Renal cortex interstitium (tissue), 11 donors: ENCODE results near the gene LPCAT1. TPM values are rescaled to one million over a fixed set of nuclear protein-coding genes. Genes with fewer than 3 reads are reported as not detected.
"Not testable (repeated sequence)": the region's sequence is repeated elsewhere in the genome, so short reads cannot be mapped to it uniquely, and the experiment has no call there.

Source experiments
- DNase-seq, 11 donors: peaks; one replicate each; pipeline ENCODE4 v3.0.0-alpha.2; 2013; ENCODE audit warnings: low read depth in 9 of 11, low spot score in 4 of 11; ENCODE audit errors: extremely low read depth in 1 of 11
- polyA plus RNA-seq, 3 donors: library from polyadenylated mRNA; unstranded; fragments of 120-200 nt; gene quantifications; one replicate each; pipeline ENCODE4 v1.2.1, GENCODE V29; 2013; ENCODE audit not compliant: insufficient read length in 3 of 3

LPCAT1 gene
- polyA plus RNA-seq, 3 donors, result 43.8 to 51.3 (median 45.4) TPM

DNA sequence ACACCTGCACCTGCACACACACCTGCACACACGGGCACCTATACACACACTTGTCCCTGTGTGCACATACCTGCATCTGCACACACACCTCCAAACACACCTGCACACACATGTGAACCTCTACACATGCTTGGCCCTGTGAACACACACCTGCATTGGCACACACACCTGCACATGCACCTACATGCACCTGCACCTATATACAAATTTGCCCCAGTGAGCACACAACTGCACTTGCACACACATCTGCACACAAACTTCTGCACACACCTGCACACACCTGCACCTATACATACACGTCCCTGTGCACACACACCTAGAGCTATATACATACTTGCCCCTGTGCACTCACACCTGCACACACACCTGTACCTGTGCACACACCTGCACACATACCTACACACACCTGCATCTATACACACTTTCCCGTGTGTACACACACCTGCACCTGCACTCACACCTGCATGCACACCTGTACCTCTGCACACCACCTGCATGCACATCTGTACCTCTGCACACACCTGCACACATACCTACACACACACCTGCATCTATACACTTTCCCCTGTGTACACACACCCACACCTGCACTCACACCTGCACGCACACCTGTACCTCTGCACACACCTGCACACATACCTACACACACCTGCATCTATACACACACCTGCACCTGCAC is 21.5 kb upstream of the LPCAT1 start:
- no peak for DNase-seq

GRCh38 chr5:1544294-1544961 is 20.7 kb upstream of the LPCAT1 start:
- DNase-seq, result no peak

- DNase-seq, result no peak
Measured at GRCh38 chr5:1543398-1544293, 19.9 kb upstream of the LPCAT1 start.

DNA sequence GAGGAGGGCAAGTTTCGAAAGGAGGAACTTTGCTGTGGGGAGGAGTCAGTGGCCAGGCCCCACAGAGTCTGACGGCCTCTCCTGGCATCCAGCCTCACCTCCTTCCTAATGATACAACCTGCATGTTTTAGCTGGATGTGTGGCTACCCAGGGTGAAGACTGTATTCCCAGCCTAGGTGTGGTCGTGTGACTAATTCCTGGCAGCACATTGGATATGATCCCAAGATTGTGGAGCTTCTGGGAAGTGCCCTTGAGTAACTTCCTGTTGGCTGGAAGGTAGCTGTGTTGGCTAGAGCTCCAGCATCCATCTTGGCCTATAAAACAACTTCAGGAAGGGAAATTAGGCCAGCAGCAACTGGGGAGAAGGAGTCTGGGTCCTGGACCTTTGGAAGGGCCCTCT is 19.0 kb upstream of the LPCAT1 start:
- DNase-seq, result no peak

DNA sequence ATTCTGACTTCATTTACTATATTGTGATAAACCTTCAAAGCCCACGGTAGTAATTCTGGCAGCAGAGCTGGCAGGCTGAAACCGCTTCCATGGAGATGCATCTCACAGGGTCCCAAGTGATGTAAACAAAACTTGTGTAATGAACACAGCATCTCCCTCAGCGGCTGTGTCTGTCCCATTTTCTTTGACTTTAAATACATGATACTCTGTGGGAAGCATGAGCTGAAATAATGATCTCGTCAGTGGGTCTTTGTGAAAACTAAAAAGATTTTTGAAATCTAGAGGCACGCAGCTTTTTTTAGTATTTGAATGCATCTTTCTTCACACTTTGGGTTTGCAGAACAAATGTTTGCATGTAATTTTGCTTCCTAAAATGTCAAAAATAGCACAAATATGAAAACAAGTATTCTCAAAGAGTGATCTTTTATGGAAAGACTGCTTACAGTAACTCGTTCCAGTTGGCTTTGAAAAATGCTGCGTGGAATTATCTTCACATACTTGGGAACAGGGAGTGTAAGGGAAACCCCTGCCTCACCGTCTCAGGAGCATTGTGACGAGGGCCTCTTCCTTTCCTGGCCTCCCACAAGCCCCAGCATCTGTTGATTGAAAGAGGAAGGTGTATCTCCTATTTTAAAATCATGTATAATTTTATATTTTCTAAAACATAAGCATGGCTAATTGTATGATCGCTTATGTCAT is 18.1 kb upstream of the LPCAT1 start:
- DNase-seq, result no peak

DNA sequence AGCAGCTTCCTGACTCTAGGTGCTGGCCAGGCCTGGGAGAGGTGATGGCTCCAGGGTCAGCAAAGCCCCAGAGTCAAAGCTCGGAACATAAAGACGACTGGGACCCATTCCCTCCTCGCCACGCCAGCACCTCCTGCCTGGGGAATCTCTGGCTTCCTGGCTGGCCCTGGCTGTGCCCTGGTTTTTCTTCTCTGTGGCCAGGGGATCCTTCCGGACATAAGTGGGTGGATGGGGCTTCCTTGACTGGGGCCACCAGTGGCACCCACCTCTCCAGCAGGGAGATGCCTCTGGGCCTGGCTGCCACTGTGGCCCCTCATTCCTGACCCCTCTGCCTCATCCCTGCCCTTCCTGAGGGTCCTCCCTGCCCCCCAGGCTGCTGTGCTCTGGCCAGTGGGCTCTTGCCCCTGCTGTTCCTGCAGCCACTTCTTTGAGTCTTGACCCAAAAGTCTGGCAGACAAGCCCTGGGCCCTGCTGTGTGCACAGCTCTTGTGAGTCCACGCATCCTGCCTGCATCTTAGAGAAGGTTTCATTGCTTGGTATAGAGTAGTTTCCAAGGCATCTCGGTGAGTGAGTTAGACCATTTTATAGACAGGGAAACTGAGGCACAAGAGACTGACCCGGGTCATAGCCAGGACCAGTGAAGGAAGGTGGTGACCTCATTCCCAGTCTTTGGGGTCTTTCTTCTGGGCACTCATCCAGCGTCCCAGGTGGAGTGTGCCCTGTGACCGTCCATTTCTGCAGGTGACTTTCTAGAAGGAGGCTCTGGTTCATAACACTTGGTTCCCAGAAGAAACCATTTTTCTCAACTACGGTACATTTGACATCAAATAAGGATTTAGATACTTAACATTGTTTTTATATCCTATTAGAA is 17.3 kb upstream of the LPCAT1 start:
- DNase-seq, result no peak

DNA sequence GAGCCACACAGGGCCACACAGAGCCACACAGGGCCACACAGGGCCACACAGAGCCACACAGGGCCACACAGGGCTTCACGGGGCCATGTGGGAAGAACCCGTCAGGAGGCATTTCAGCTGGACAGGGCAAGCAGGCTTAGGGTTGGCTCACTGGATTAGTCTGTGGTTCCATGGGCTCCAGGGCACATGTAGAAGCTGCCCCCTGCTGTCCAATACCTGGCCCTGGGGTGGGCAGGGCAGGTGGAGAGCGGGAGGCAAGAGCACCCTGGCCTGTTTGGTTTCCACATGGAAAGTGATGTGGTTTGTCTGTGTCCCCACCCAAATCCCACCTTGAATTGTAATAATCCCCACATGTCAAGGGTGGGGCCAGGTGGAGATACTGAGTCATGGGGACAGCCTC is 16.4 kb upstream of the LPCAT1 start:
- DNase-seq, result no peak

DNA sequence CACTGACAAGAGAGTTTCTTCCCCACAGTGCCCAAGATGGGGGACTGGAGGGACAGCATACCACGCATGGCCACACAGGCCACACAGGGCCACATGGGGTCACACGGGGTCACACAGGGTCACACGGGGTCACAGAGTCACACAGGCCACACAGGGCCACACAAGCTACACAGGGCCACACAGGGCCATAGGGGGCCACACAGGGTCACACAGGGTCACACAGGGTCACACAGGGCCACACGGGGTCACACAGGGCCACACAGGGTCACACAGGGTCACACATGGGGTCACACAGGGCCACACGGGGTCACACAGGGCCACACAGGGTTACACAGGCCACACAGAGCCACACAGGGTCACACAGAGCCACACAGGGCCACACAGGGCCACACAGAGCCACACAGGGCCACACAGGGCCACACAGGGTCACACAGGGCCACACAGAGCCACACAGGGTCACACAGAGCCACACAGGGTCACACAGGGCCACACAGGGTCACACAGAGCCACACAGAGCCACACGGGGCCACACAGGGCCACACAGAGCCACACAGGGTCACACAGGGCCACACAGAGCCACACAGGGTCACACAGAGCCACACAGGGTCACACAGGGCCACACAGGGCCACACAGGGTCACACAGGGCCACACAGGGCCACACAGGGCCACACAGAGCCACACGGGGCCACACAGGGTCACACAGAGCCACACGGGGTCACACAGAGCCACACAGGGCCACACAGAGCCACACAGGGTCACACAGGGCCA is 15.8 kb upstream of the LPCAT1 start:
- not testable (repeated sequence) for DNase-seq

GRCh38 chr5:1538741-1539392 is 15.1 kb upstream of the LPCAT1 start:
- no peak for DNase-seq

GRCh38 chr5:1538276-1538675 is 14.5 kb upstream of the LPCAT1 start:
- DNase-seq, result no peak

DNA sequence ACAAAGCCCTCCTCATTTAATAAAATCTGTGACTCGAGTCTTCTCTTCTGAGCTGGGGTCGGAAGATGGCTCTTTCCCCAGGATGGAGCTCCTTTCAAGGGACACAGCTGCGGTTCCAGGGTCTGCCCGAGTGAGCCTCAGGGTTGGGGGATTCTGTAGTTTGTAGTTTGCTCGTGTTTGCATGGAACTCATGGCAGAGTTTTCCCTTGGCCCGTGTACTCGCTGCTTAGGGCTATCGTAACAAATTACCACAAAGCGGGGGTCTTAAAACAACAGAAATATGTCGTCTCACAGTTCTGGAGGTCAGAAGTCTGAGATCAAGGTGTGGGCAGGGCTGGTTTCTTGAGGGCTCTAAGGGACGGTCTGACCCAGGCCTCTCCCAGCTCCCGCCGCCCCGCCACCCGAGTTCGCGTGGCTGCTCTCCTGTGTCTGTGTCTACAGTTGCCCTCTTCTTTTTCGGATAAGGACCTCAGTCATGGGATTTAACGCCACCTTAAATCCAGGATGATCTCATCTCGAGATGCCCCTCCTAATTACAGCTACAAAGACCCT is 13.9 kb upstream of the LPCAT1 start:
- no peak for DNase-seq

- DNase-seq, result no peak
Measured at GRCh38 chr5:1536871-1537602, 13.3 kb upstream of the LPCAT1 start.

GRCh38 chr5:1536322-1536845 is 12.6 kb upstream of the LPCAT1 start:
- DNase-seq, result no peak

GRCh38 chr5:1535646-1536045 is 11.9 kb upstream of the LPCAT1 start:
- DNase-seq, result no peak

DNA sequence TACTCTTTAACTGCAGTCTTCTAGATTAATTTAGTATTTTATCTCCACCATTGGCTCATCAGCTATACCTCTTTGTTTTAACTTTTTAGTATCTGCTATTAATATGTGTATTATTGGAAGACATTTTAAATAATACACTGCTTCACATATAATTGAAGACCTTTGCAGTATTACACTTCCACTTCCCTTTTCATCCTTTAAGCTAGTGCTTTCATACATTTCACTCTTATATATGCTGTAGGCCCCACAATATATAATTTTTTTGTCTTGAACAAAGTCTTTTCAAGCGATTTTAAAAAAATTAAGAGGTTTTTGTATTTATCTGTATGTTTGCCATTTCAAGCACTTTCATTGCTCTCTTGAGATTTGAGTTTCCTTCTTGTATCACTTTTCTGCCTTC is 8.6 kb upstream of the LPCAT1 start:
- DNase-seq, result no peak

DNA sequence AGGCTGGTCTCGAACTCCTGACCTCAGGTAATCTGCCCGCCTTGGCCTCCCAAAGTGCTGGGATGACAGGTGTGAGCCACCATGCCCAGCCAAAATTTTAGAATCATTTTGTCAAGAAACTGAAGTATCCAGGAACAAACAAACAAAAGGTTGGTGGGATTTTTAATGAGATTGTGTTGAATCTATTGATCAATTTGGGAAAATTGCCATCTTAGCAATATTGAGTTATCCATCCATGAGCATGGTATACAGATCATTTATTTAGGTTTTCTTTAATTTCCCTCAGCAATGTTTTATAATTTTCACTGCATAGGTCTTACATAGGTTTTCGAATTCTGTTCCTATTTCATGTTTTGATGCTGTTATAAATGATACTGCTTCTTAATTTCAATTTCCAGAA is 5.7 kb upstream of the LPCAT1 start:
- DNase-seq, result no peak
